Ishikawa (cell line): ENCODE results near the gene CSNK1G1.

Experiments
- CEBPB ChIP-seq: IDR thresholded peaks from 2 replicates; pipeline ENCODE4 v1.6.1; 2012
- EP300 ChIP-seq: IDR thresholded peaks from 2 replicates; pipeline ENCODE4 v1.6.1; 2012; ENCODE audit warnings: borderline replicate concordance
- RAD21 ChIP-seq: IDR thresholded peaks from 2 replicates; pipeline ENCODE4 v1.6.1; 2012; ENCODE audit warnings: low read depth

DNA sequence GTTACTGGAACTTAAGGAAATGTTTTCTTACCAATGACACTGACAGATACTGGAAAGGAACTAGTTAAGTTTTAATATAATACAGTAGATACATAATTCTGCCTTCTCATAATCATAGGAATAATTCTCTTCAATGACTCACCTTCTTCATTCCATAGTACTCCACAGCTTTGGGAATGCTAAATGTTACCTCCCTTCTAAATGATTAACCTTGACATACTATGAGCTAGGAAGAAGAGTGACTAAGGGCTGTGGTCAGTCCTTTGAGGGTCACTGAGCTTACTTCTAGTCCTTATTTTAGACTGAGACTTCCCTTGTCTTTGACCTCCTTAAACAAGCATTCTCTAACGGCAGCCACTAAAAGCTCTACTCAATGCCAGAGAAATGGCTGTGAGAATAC is 123.6 kb downstream of the CSNK1G1 start:
- TF ChIP-seq EP300 (no peak), RAD21 (no peak), CEBPB (no peak)
